Spleen (tissue), 7 donors: ENCODE measurements around the gene CCNE1.

Experiments used
- POLR2A ChIP-seq, 3 donors: fragments of 450-650 bp; IDR thresholded peaks; one replicate each; pipeline ENCODE4 v1.5.1; 2017; ENCODE audit warnings: antibody characterized with exemption in 3 of 3, mild to moderate bottlenecking in 1 of 3
- POLR2AphosphoS5 ChIP-seq, 3 donors: sonication (generic); formaldehyde crosslinking; IDR thresholded peaks; one replicate each; pipeline ENCODE4 v1.5.1; 2017; ENCODE audit warnings: antibody characterized with exemption in 3 of 3
- TF ChIP-seq, protein P1 (sequence below), 11 experiments: fragments of 200-600 bp in 7 of 11; fragments of 450-650 bp in 4 of 11; sonication (generic) in 4 of 11; IDR thresholded peaks in 8 of 11; conservative IDR thresholded peaks in 3 of 11; 1 replicate in 7 of 11; 2 replicates in 4 of 11; pipeline versions ENCODE4 v1.4.0 to v1.8.0; 2016 to 2021; ENCODE audit warnings: antibody characterized with exemption in 11 of 11, inconsistent platforms in 4 of 11, mild to moderate bottlenecking in 1 of 11
- donor health status: DM: no; HTN: no; CAD: no; lungs with moderate emphysema.
- donor health status: DM: no; HTN: no; CAD: no.
- donor health status: DM: no; HTN: no; CAD: no.

DNA sequence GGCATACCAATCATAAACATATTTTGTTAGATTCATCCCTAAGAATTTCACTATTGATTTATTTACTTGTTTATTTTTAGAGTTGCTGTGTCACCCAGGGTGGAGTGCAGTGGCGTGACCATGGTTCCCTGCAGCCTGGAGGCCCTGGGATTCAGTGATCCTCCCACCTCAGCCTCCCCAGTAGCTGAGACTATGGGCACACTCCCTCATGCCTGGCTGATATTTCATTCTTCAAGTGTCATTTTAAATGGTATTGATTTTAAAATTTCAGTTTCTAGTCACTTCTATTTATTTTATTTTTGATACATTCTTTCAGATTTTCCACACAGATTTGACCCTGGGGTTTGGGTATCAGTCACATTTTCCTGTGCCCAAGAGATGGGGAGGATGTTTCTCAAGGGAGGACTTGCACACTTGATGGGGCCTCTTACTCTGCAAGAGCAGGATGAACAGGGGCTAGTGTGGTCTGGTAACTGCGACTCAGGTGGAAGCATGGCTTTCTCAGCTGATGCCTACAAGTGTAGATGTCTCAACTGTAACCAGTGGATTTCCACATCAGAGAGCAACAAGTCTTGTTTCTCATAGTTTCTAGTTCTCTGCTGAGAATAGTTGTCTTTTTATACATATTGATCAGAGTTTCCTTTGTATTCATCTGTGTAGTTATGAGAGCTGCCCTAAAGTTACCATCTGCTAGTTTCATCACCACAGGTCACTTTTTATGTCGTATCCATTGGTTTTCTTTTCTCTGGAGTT lies 40.2 kb downstream of the CCNE1 start:
- TF ChIP-seq, protein P1, sequence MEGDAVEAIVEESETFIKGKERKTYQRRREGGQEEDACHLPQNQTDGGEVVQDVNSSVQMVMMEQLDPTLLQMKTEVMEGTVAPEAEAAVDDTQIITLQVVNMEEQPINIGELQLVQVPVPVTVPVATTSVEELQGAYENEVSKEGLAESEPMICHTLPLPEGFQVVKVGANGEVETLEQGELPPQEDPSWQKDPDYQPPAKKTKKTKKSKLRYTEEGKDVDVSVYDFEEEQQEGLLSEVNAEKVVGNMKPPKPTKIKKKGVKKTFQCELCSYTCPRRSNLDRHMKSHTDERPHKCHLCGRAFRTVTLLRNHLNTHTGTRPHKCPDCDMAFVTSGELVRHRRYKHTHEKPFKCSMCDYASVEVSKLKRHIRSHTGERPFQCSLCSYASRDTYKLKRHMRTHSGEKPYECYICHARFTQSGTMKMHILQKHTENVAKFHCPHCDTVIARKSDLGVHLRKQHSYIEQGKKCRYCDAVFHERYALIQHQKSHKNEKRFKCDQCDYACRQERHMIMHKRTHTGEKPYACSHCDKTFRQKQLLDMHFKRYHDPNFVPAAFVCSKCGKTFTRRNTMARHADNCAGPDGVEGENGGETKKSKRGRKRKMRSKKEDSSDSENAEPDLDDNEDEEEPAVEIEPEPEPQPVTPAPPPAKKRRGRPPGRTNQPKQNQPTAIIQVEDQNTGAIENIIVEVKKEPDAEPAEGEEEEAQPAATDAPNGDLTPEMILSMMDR (IDR thresholded peaks at IDR 0.05 in 8 of 11, conservative IDR thresholded peaks at IDR 0.05 in 3 of 11) = no peak
- no peak for TF ChIP-seq POLR2AphosphoS5 (IDR thresholded peaks at IDR 0.05)
- TF ChIP-seq POLR2A (IDR thresholded peaks at IDR 0.05) = no peak
